IMR-90 (cell line): ENCODE results near the gene MSLN. TPM values are rescaled to one million over a fixed set of nuclear protein-coding genes. Genes with fewer than 3 reads are reported as not detected.

Experiments used
- ATAC-seq: fragments of 200-7000 bp; cut with Tn5 transposase; 2 replicates; pipeline ENCODE4 v1.9.1; 2020; ENCODE audit warnings: low read depth, mild to moderate bottlenecking, moderate library complexity
- BruUV-seq: library from RNA; stranded (reverse); fragments of 400-500 nt; replicated peaks from 2 replicates; lab custom pipeline; 2021; lab: Mats Ljungman, UMichigan
- CTCF ChIA-PET: fragments of 300-600 bp; formaldehyde crosslinking; extraction: SDS; loops from one replicate; lab custom pipeline; 2021; ENCODE audit warnings: antibody characterized with exemption; lab: Yijun Ruan, JAX
- POLR2A ChIA-PET: fragments of 300-600 bp; sonication (Branson Sonifier 250); formaldehyde crosslinking; loops from one replicate; lab custom pipeline; 2022; ENCODE audit warnings: antibody characterized with exemption; ENCODE audit not compliant: unreplicated experiment; lab: Charles Lee
- DNase-seq: peaks from one replicate; pipeline ENCODE4 v3.0.0; 2013
- H2AFZ ChIP-seq: replicated peaks from 2 replicates; pipeline ENCODE3; 2013; ENCODE audit warnings: low read length, mild to moderate bottlenecking; ENCODE audit not compliant: poor library complexity
- H2AK5ac ChIP-seq: 2 replicates; pipeline ENCODE4 v1.6.1; 2013; ENCODE audit warnings: low read depth, low read length, inconsistent platforms
- H2AK9ac ChIP-seq: replicated peaks from 2 replicates; pipeline ENCODE3; 2013; ENCODE audit warnings: mild to moderate bottlenecking, low read depth, low read length, moderate library complexity; ENCODE audit not compliant: poor library complexity
- H2BK120ac ChIP-seq: 2 replicates; pipeline ENCODE4 v1.6.1; 2013; ENCODE audit warnings: low read depth, low read length, inconsistent platforms
- H2BK15ac ChIP-seq: 3 replicates; pipeline ENCODE4 v1.6.1; 2013; ENCODE audit warnings: low read depth, low read length, inconsistent platforms
- H2BK20ac ChIP-seq: 2 replicates; pipeline ENCODE4 v1.6.1; 2013; ENCODE audit warnings: low read depth, mild to moderate bottlenecking, inconsistent platforms, low read length, moderate library complexity
- H2BK5ac ChIP-seq: 2 replicates; pipeline ENCODE4 v1.6.1; 2013; ENCODE audit warnings: mild to moderate bottlenecking, low read depth, low read length, inconsistent platforms; ENCODE audit not compliant: poor library complexity, severe bottlenecking
- H3K14ac ChIP-seq: replicated peaks from 2 replicates; pipeline ENCODE4 v1.6.1; 2013; ENCODE audit warnings: low read depth, low read length, inconsistent platforms
- H3K18ac ChIP-seq: 2 replicates; pipeline ENCODE4 v1.6.1; 2013; ENCODE audit warnings: low read depth, low read length, control low read depth
- H3K23ac ChIP-seq: 2 replicates; pipeline ENCODE4 v1.6.1; 2013; ENCODE audit warnings: low read depth, low read length, inconsistent platforms
- H3K27ac ChIP-seq: 2 replicates; pipeline ENCODE4 v1.5.1; 2013; ENCODE audit warnings: mild to moderate bottlenecking, control low read depth, low read length; ENCODE audit not compliant: insufficient read depth
- H3K27me3 ChIP-seq: 2 replicates; pipeline ENCODE4 v1.6.1; 2013; ENCODE audit warnings: low read length; ENCODE audit not compliant: control insufficient read depth, insufficient read depth
- H3K36me3 ChIP-seq: 2 replicates; pipeline ENCODE4 v1.6.1; 2013; ENCODE audit warnings: low read length, mixed read lengths; ENCODE audit not compliant: control insufficient read depth, insufficient read depth
- H3K4ac ChIP-seq: 2 replicates; pipeline ENCODE4 v1.6.1; 2013; ENCODE audit warnings: low read depth, low read length, inconsistent platforms
- H3K4me1 ChIP-seq: 2 replicates; pipeline ENCODE4 v1.6.1; 2013; ENCODE audit warnings: low read length, mixed read lengths; ENCODE audit not compliant: control insufficient read depth, insufficient read depth
- H3K4me2 ChIP-seq: 2 replicates; pipeline ENCODE4 v1.6.1; 2013; ENCODE audit warnings: low read depth, mild to moderate bottlenecking, control low read depth, low read length, moderate library complexity
- H3K4me3 ChIP-seq: 2 replicates; pipeline ENCODE4 v1.5.1; 2013; ENCODE audit warnings: low read depth, mild to moderate bottlenecking, control low read depth, low read length, moderate library complexity; ENCODE audit not compliant: insufficient read depth
- H3K56ac ChIP-seq: 2 replicates; pipeline ENCODE4 v1.6.1; 2013; ENCODE audit warnings: low read length, inconsistent platforms; ENCODE audit not compliant: insufficient read depth; ENCODE audit errors: extremely low read depth
- H3K79me1 ChIP-seq, 2 experiments: 2 replicates each; pipeline ENCODE4 v1.6.1; 2013; ENCODE audit warnings: low read length in 2 of 2, inconsistent platforms in 1 of 2, low read depth in 1 of 2
- H3K9ac ChIP-seq: 2 replicates; pipeline ENCODE4 v1.6.1; 2013; ENCODE audit warnings: low read depth, low read length, control low read depth
- H3K9me1 ChIP-seq: 2 replicates; pipeline ENCODE4 v1.6.1; 2013; ENCODE audit warnings: low read length, inconsistent platforms; ENCODE audit not compliant: insufficient read depth
- H3K9me3 ChIP-seq: 2 replicates; pipeline ENCODE4 v1.6.1; 2013; ENCODE audit warnings: low read length; ENCODE audit not compliant: control insufficient read depth, insufficient read depth
- H4K20me1 ChIP-seq: 2 replicates; pipeline ENCODE4 v1.6.1; 2013; ENCODE audit warnings: low read length, inconsistent platforms; ENCODE audit not compliant: insufficient read depth
- H4K5ac ChIP-seq: 2 replicates; pipeline ENCODE4 v1.6.1; 2013; ENCODE audit warnings: mild to moderate bottlenecking, low read depth, low read length, control low read depth
- H4K8ac ChIP-seq, 2 experiments: 2 replicates each; pipeline ENCODE4 v1.6.1; 2013; ENCODE audit warnings: low read depth in 2 of 2, low read length in 2 of 2, control low read depth in 1 of 2, inconsistent platforms in 1 of 2
- H4K91ac ChIP-seq: 2 replicates; pipeline ENCODE4 v1.6.1; 2013; ENCODE audit warnings: low read depth, low read length, inconsistent platforms; ENCODE audit not compliant: insufficient read depth
- BHLHE40 ChIP-seq: fragments of 150-350 bp; IDR thresholded peaks from 2 replicates; pipeline ENCODE4 v1.6.1; 2016; ENCODE audit warnings: mild to moderate bottlenecking, low read depth, low read length
- CEBPB ChIP-seq: IDR thresholded peaks from 2 replicates; pipeline ENCODE4 v1.6.1; 2012; ENCODE audit warnings: low read depth, low read length, improper control_type of control experiment
- FOS ChIP-seq: fragments of 150-350 bp; IDR thresholded peaks from 2 replicates; pipeline ENCODE4 v1.6.1; 2016; ENCODE audit warnings: low read depth, low read length
- MAFK ChIP-seq: IDR thresholded peaks from 2 replicates; pipeline ENCODE4 v1.6.1; 2012; ENCODE audit warnings: low read depth, low read length, improper control_type of control experiment
- MAZ ChIP-seq: IDR thresholded peaks from 2 replicates; pipeline ENCODE4 v1.6.1; 2012; ENCODE audit warnings: low read depth, mild to moderate bottlenecking, low read length, improper control_type of control experiment, moderate library complexity, borderline replicate concordance
- MXI1 ChIP-seq: IDR thresholded peaks from 2 replicates; pipeline ENCODE4 v1.6.1; 2012; ENCODE audit warnings: low read depth, mild to moderate bottlenecking, low read length, moderate library complexity, borderline replicate concordance
- NFE2L2 ChIP-seq: fragments of 150-350 bp; IDR thresholded peaks from 2 replicates; pipeline ENCODE4 v1.6.1; 2016; ENCODE audit warnings: low read depth, mild to moderate bottlenecking, low read length
- POLR2A ChIP-seq: IDR thresholded peaks from 2 replicates; pipeline ENCODE4 v1.6.1; 2012; ENCODE audit warnings: mild to moderate bottlenecking, low read depth, low read length
- RCOR1 ChIP-seq: IDR thresholded peaks from 2 replicates; pipeline ENCODE4 v1.6.1; 2012; ENCODE audit warnings: mild to moderate bottlenecking, low read length, improper control_type of control experiment; ENCODE audit not compliant: insufficient replicate concordance
- SMC3 ChIP-seq: fragments of 150-350 bp; IDR thresholded peaks from 2 replicates; pipeline ENCODE4 v1.6.1; 2016; ENCODE audit warnings: low read depth, mild to moderate bottlenecking, antibody characterized with exemption, low read length, moderate library complexity
- WGBS, 2 experiments: methylation state at CpG; one replicate each; pipeline versions ENCODE4 v1.1.5 to v1.1.7; 2013; ENCODE audit warnings: missing lambda C conversion rate in 2 of 2; ENCODE audit not compliant: insufficient read length in 1 of 2; ENCODE audit errors: extremely low coverage in 2 of 2; 5-methylcytosine and 5-hydroxymethylcytosine counted together
- dilution Hi-C: fragments of 300-500 bp; cut with HindIII; formaldehyde crosslinking; loops from one replicate; pipeline ENCODE4 v1.14.3; 2018; ENCODE audit warnings: low sequenced_read_pairs; ENCODE audit not compliant: unreplicated experiment
- in situ Hi-C: fragments of 300-500 bp; cut with MboI; formaldehyde crosslinking; loops from 3 replicates; pipeline ENCODE4 v1.14.3; 2019; ENCODE audit warnings: low sequenced_read_pairs, inconsistent platforms, mixed read lengths
- intact Hi-C: fragments of 100-400 bp; cut with micrococcal nuclease; formaldehyde crosslinking; loops from 2 replicates; pipeline ENCODE4 v1.10.0; 2022
- polyA plus RNA-seq, 3 experiments: library from polyadenylated mRNA; depleted of rRNA; stranded (reverse); fragments of >200 nt; gene quantifications; 2 replicates each; pipeline ENCODE4 v1.2.3, GENCODE V29; 2012; ENCODE audit warnings: low replicate concordance in 1 of 3
- total RNA-seq: library from RNA; depleted of rRNA; stranded (reverse); fragments of >200 nt; gene quantifications from 2 replicates; pipeline ENCODE4 v1.2.3, GENCODE V29; 2012
- TF ChIP-seq, protein P1 (sequence below): fragments of 150-350 bp; IDR thresholded peaks from 2 replicates; pipeline ENCODE4 v1.6.1; 2016; ENCODE audit warnings: low read depth, mild to moderate bottlenecking, low read length, moderate library complexity, borderline replicate concordance
- TF ChIP-seq, protein P2 (sequence below): fragments of 150-350 bp; IDR thresholded peaks from 2 replicates; pipeline ENCODE4 v1.6.1; 2017; ENCODE audit warnings: mild to moderate bottlenecking, antibody characterized with exemption, low read length, low read depth

The MSLN gene
- total and polyA plus RNA-seq, 2 of the 4 experiments (the other 2 are of a cell fraction), result 0.14 TPM; not detected in 1

DNA sequence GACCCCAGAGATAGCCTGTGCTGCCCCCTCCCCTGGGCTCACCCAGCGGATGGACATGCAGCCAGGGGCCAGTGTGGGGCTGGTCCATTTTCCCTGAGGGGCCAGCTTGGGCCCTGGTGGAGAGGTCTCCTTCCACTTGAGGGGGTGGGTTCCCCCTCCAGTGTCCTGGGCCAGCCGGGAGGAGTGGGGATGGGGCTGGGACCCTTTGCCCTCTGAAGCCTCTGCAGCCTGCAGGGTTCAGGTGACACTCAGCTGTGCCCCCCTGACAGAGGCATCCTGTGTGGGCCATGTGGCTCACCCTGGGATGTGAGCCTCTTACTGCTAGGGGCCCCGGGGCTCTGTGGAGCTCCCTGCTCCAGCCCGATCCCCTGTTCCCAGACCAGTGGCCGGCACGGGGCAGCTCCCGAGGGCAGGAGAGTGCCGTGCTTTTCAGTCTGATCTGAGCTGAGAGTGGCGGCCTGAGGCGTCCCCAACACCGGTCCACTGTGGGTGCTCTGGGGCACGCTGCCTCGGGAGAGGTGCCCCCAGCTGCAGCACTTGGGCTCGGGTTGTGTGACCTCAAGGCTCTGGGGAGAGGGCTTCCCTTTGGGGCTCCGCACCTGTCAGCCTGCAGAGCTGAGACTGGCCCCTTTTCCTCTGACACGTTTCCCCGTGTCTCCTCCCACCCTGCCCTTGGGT, 40.4 kb downstream of the MSLN start:
- H2AK9ac ChIP-seq, result no peak overlapping the region
- H4K5ac ChIP-seq, result no peak overlapping the region
- no peaks in the 10 kb centered on the region for H3K4me1 ChIP-seq
- no peak overlapping the region for H2AK5ac ChIP-seq
- H3K23ac ChIP-seq, result no peak overlapping the region
- H3K27ac ChIP-seq, result no peak overlapping the region
- CTCF ChIA-PET, result no interaction called here
- H3K9me3 ChIP-seq, result no peaks in the 10 kb centered on the region
- H3K14ac ChIP-seq, result no peak overlapping the region
- H3K36me3 ChIP-seq, result peaks cover 1% of the 10 kb centered on the region; the same call in 1 of the 2 replicates
- H2AFZ ChIP-seq, result no peak overlapping the region
- DNase-seq, result no peak
- no peak overlapping the region for H3K4ac ChIP-seq
- no peaks in the 10 kb centered on the region for H3K79me1 ChIP-seq
- H3K18ac ChIP-seq, result no peak overlapping the region
- H3K9me1 ChIP-seq, result no peaks in the 10 kb centered on the region
- no peak overlapping the region for H2BK120ac ChIP-seq
- 7% methylated on average over 3 of the region's 17 CpGs; no CpG with 5 or more reads in 1 of the 2 experiments for WGBS, 2 experiments
- H4K91ac ChIP-seq, result no peak overlapping the region
- dilution Hi-C loops, result no loop called here
- H4K8ac ChIP-seq, result no peak overlapping the region
- peak; percentile 33 for ATAC-seq
- in situ Hi-C loops, result loop anchor here (25.0 kb wide), 1 partner anchor 411 kb away; no protein-coding TSS in a partner anchor
- peaks cover 20% of the 10 kb centered on the region for H3K27me3 ChIP-seq
- POLR2A ChIA-PET, result no interaction called here
- H2BK15ac ChIP-seq, result no peak overlapping the region
- no peaks in the 10 kb centered on the region for H4K20me1 ChIP-seq
- intact Hi-C loops, result no loop called here
- no TSS peak for BruUV-seq
- no peak for TF ChIP-seq SMC3
- no peak for TF ChIP-seq NFE2L2
- TF ChIP-seq, protein P1, sequence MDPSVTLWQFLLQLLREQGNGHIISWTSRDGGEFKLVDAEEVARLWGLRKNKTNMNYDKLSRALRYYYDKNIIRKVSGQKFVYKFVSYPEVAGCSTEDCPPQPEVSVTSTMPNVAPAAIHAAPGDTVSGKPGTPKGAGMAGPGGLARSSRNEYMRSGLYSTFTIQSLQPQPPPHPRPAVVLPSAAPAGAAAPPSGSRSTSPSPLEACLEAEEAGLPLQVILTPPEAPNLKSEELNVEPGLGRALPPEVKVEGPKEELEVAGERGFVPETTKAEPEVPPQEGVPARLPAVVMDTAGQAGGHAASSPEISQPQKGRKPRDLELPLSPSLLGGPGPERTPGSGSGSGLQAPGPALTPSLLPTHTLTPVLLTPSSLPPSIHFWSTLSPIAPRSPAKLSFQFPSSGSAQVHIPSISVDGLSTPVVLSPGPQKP, result no peak
- TF ChIP-seq FOS, result no peak
- TF ChIP-seq MAFK, result no peak
- no peak for TF ChIP-seq RCOR1
- TF ChIP-seq, protein P2, sequence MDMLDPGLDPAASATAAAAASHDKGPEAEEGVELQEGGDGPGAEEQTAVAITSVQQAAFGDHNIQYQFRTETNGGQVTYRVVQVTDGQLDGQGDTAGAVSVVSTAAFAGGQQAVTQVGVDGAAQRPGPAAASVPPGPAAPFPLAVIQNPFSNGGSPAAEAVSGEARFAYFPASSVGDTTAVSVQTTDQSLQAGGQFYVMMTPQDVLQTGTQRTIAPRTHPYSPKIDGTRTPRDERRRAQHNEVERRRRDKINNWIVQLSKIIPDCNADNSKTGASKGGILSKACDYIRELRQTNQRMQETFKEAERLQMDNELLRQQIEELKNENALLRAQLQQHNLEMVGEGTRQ, result no peak
- no peak for TF ChIP-seq MAZ
- TF ChIP-seq POLR2A, result no peak
- no peak for TF ChIP-seq MXI1
- TF ChIP-seq BHLHE40, result no peak
- TF ChIP-seq CEBPB, result no peak
- no peak overlapping the region for H2BK20ac ChIP-seq
- H3K9ac ChIP-seq, result no peak overlapping the region
- H2BK5ac ChIP-seq, result no peak overlapping the region
- no peak overlapping the region for H3K4me3 ChIP-seq
- no peak overlapping the region for H3K56ac ChIP-seq
- H3K4me2 ChIP-seq, result no peak overlapping the region
